Colonic mucosa (tissue), 4 donors: ENCODE results near the gene HEPHL1. TPM values are rescaled to one million over a fixed set of nuclear protein-coding genes. Genes with fewer than 3 reads are reported as not detected.

ENCODE experiments used
- DNase-seq: peaks from one replicate; pipeline ENCODE4 v3.0.0-alpha.2; 2020
- H3K27ac ChIP-seq: fragments of 200-600 bp; one replicate; pipeline ENCODE4 v1.8.0; 2021
- H3K27me3 ChIP-seq: fragments of 200-600 bp; one replicate; pipeline ENCODE4 v1.8.0; 2021
- H3K36me3 ChIP-seq: fragments of 200-600 bp; one replicate; pipeline ENCODE4 v1.8.0; 2021
- H3K4me1 ChIP-seq: fragments of 200-600 bp; one replicate; pipeline ENCODE4 v1.8.0; 2021; ENCODE audit warnings: mild to moderate bottlenecking
- H3K4me3 ChIP-seq: fragments of 200-600 bp; one replicate; pipeline ENCODE4 v1.8.0; 2021
- H3K9ac ChIP-seq, 2 donors: one replicate each; pipeline ENCODE4 v1.7.0; 2013; ENCODE audit warnings: control low read depth in 2 of 2, low read depth in 2 of 2, low read length in 2 of 2
- H3K9me3 ChIP-seq: fragments of 200-600 bp; one replicate; pipeline ENCODE4 v1.8.0; 2021
- CTCF ChIP-seq: fragments of 200-600 bp; IDR thresholded peaks from one replicate; pipeline ENCODE4 v1.8.0; 2022; ENCODE audit warnings: antibody characterized with exemption, mild to moderate bottlenecking
- intact Hi-C: fragments of 100-400 bp; cut with DNase I; formaldehyde crosslinking; loops from one replicate; pipeline ENCODE4 v1.14.1; 2022
- total RNA-seq, 2 donors: library from RNA; stranded (reverse); fragmentation: NEBNext Ultra II Directional in 1 of 2; extraction: Animal tissue kit (Norgen Biotek cat#: 25700) in 1 of 2; gene quantifications; one replicate each; pipeline ENCODE4 v1.2.1, GENCODE V29; 2021
- donor health status: healthy.
- donor health status: DM: no; HTN: no; CAD: no.
- donor health status: DM: no; HTN: no; CAD: no.

The HEPHL1 gene
- total RNA-seq, 2 donors from 2014 or later = not detected

GRCh38 chr11:94084164-94084563, 63.0 kb downstream of the HEPHL1 start:
- no peaks in the 10 kb centered on the region for H3K27me3 ChIP-seq
- no peak for TF ChIP-seq CTCF
- H3K4me3 ChIP-seq = no peak overlapping the region
- intact Hi-C loops = no loop called here
- no peak overlapping the region for H3K9ac ChIP-seq
- H3K27ac ChIP-seq = no peak overlapping the region
- no peaks in the 10 kb centered on the region for H3K4me1 ChIP-seq
- H3K9me3 ChIP-seq = no peaks in the 10 kb centered on the region
- no peaks in the 10 kb centered on the region for H3K36me3 ChIP-seq
- DNase-seq = no peak

- no peak overlapping the region for H3K9ac ChIP-seq
- no peak for TF ChIP-seq CTCF
- no peaks in the 10 kb centered on the region for H3K36me3 ChIP-seq
- H3K9me3 ChIP-seq = no peaks in the 10 kb centered on the region
- H3K4me1 ChIP-seq = no peaks in the 10 kb centered on the region
- H3K27ac ChIP-seq = no peak overlapping the region
- no peaks in the 10 kb centered on the region for H3K27me3 ChIP-seq
- no peak for DNase-seq
- intact Hi-C loops = no loop called here
- H3K4me3 ChIP-seq = no peak overlapping the region
Observed at GRCh38 chr11:94088906-94089305, 67.8 kb downstream of the HEPHL1 start.

- intact Hi-C loops = no loop called here
- no peak for DNase-seq
Observed at GRCh38 chr11:94089341-94089740, 68.2 kb downstream of the HEPHL1 start.

GRCh38 chr11:94090401-94090800, 69.2 kb downstream of the HEPHL1 start:
- H3K36me3 ChIP-seq = no peaks in the 10 kb centered on the region
- no peak for TF ChIP-seq CTCF
- intact Hi-C loops = no loop called here
- H3K9me3 ChIP-seq = no peaks in the 10 kb centered on the region
- no peak for DNase-seq
- H3K4me1 ChIP-seq = no peaks in the 10 kb centered on the region
- H3K4me3 ChIP-seq = no peak overlapping the region
- H3K27ac ChIP-seq = no peak overlapping the region
- H3K9ac ChIP-seq = no peak overlapping the region
- no peaks in the 10 kb centered on the region for H3K27me3 ChIP-seq

More at GRCh38 chr11:94089341-94089740, 68.2 kb downstream of the HEPHL1 start:
- TF ChIP-seq CTCF = no peak
- H3K36me3 ChIP-seq = no peaks in the 10 kb centered on the region
- H3K27ac ChIP-seq = no peak overlapping the region
- H3K4me3 ChIP-seq = no peak overlapping the region
- no peak overlapping the region for H3K9ac ChIP-seq
- no peaks in the 10 kb centered on the region for H3K9me3 ChIP-seq
- no peaks in the 10 kb centered on the region for H3K4me1 ChIP-seq
- no peaks in the 10 kb centered on the region for H3K27me3 ChIP-seq

- no peak for TF ChIP-seq CTCF
- Histone ChIP-seq H3K27ac (no peak overlapping the region), H3K4me3 (no peak overlapping the region), H3K9ac (no peak overlapping the region), H3K4me1 (no peaks in the 10 kb centered on the region), H3K9me3 (no peaks in the 10 kb centered on the region), H3K27me3 (no peaks in the 10 kb centered on the region), H3K36me3 (no peaks in the 10 kb centered on the region)
- intact Hi-C loops = no loop called here
- no peak for DNase-seq
Observed at GRCh38 chr11:94091091-94091490, 69.9 kb downstream of the HEPHL1 start.

- Histone ChIP-seq H3K27me3 (no peaks in the 10 kb centered on the region), H3K27ac (no peak overlapping the region), H3K36me3 (no peaks in the 10 kb centered on the region), H3K4me1 (no peaks in the 10 kb centered on the region), H3K4me3 (no peak overlapping the region), H3K9ac (no peak overlapping the region), H3K9me3 (no peaks in the 10 kb centered on the region)
- intact Hi-C loops = no loop called here
- TF ChIP-seq CTCF = no peak
- DNase-seq = no peak
Observed at GRCh38 chr11:94100253-94100652, 79.1 kb downstream of the HEPHL1 start.
